Heart right ventricle (tissue), 16 donors: ENCODE data around the gene PADI3. TPM values are rescaled to one million over a fixed set of nuclear protein-coding genes. Genes with fewer than 3 reads are reported as not detected.

Experiments
- ATAC-seq, 8 donors: fragments of 200-7000 bp; cut with Tn5 transposase; one replicate each; pipeline ENCODE4 v1.9.1; 2020; ENCODE audit warnings: mild to moderate bottlenecking in 8 of 8, moderate library complexity in 8 of 8, moderate number of reproducible peaks in 1 of 8
- DNase-seq, 2 donors: peaks; one replicate each; pipeline ENCODE4 v3.0.0-alpha.2; 2020
- H3K27ac ChIP-seq, 10 donors: fragments of 200-600 bp; sonication (generic) in 2 of 10; one replicate each; pipeline versions ENCODE4 v1.5.0 to v1.8.0; 2020 to 2022; ENCODE audit warnings: mild to moderate bottlenecking in 3 of 10
- H3K27me3 ChIP-seq, 7 donors: fragments of 200-600 bp; one replicate each; pipeline ENCODE4 v1.8.0; 2021 to 2022; ENCODE audit warnings: mild to moderate bottlenecking in 2 of 7
- H3K36me3 ChIP-seq, 9 donors: fragments of 200-600 bp; sonication (generic) in 1 of 9; one replicate each; pipeline versions ENCODE4 v1.5.0 to v1.8.0; 2020 to 2022; ENCODE audit warnings: mild to moderate bottlenecking in 2 of 9
- H3K4me1 ChIP-seq, 9 donors: fragments of 200-600 bp; sonication (generic) in 1 of 9; one replicate each; pipeline versions ENCODE4 v1.5.0 to v1.8.0; 2020 to 2022; ENCODE audit warnings: mild to moderate bottlenecking in 4 of 9
- H3K4me3 ChIP-seq, 10 donors: fragments of 200-600 bp; sonication (generic) in 2 of 10; one replicate each; pipeline versions ENCODE4 v1.5.0 to v1.8.0; 2020 to 2022; ENCODE audit warnings: mild to moderate bottlenecking in 7 of 10, moderate library complexity in 2 of 10
- H3K9me3 ChIP-seq, 11 donors: fragments of 200-600 bp in 10 of 11; sonication (generic) in 2 of 11; one replicate each; pipeline versions ENCODE4 v1.5.0 to v1.8.0; 2013 to 2022; ENCODE audit warnings: mild to moderate bottlenecking in 2 of 11, control low read depth in 1 of 11, moderate library complexity in 1 of 11
- WGBS, 2 donors: extraction: QIAGEN DNeasy Blood & Tissue Kit; methylation state at CpG; one replicate each; pipeline ENCODE4 v1.1.7; 2013; ENCODE audit warnings: inconsistent platforms in 1 of 2; 5-methylcytosine and 5-hydroxymethylcytosine counted together
- intact Hi-C, 10 donors: fragments of 100-400 bp; cut with DNase I; formaldehyde crosslinking; loops; one replicate each; pipeline versions ENCODE4 v1.11.1 to v1.14.2; 2022
- polyA plus RNA-seq, 2 donors: library from polyadenylated mRNA; stranded (reverse); fragments of 200-250 nt; gene quantifications; one replicate each; pipeline ENCODE4 v1.2.3, GENCODE V29; 2013
- total RNA-seq, 10 donors: library from RNA; stranded (reverse); fragmentation: NEBNext Ultra II Directional in 3 of 10; extraction: Animal tissue kit (Norgen Biotek cat#: 25700) in 3 of 10; gene quantifications; one replicate each; pipeline versions ENCODE4 v1.2.1 to v1.2.4, GENCODE V29; 2021 to 2023
- TF ChIP-seq, protein P1 (sequence below), 9 donors: fragments of 200-600 bp; sonication (generic) in 2 of 9; IDR thresholded peaks; one replicate each; pipeline versions ENCODE4 v1.5.0 to v1.8.0; 2021 to 2022; ENCODE audit warnings: antibody characterized with exemption in 9 of 9, mild to moderate bottlenecking in 5 of 9, moderate library complexity in 1 of 9
- donor health status: Arrhythmogenic right ventricular cardiomyopathy.
- donor health status: ischemic (EF 13 %, LVEDD 7.1; RV severe dilation, severe dysfunction).
- donor health status: healthy with polysubstance abuse.
- donor health status: DM: no; HTN: yes; CAD: no.
- donor health status: DM: no; HTN: no; CAD: no.
- donor health status: ischemic (EF 25% LVEDD 6.9; RV normal size, moderate dysfunction).
- donor health status: ischemic (EF 25% LVEDD 5.7; RV mildly dilated, moderate dysfunction).
- donor health status: healthy.
- donor health status: DM: yes; HTN: yes; CAD: no.
- donor health status: Ischemic cardiomyopathy.
- donor health status: ischemic (EF 35%, LVEDD 5.7; RV mildly dilated, moderate dysfunction).
- donor health status: nonischemic (EF 11% LVEDD 7.7; RV severe dilation, severe dysfunction).
- donor health status: DM: yes; HTN: yes; CAD: no.
- donor health status: PGD.
- donor health status: ischemic (EF 29% LVEDD 5.4; RV normal size, mild dysfunction).
- donor health status: nonischemic (EF 23%, LVEDD 6.1; RV moderate dilation, normal function).

PADI3 gene
- total and polyA plus RNA-seq, 12 donors, result not detected

DNA sequence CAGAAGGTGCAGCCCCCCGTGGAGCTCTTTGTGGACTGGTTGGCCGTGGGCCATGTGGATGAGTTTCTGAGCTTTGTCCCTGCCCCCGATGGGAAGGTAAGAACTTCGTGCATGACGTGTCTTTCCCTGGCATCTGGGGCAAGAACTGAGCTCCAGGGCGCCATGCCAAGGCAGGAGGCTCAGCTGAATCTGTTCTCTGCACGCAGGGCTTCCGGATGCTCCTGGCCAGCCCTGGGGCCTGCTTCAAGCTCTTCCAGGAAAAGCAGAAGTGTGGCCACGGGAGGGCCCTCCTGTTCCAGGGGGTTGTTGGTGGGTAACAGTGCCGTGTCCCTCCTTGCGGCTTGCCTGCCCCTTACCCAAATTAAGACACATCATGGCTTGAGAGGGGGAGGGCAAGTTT is 27.7 kb downstream of the PADI3 start:
- H3K27ac ChIP-seq, result no peak overlapping the region
- no peaks in the 10 kb centered on the region for H3K9me3 ChIP-seq
- intact Hi-C loops, result no loop called here
- no peak overlapping the region for H3K4me3 ChIP-seq
- peaks cover 0 to 12% (median 0%) of the 10 kb centered on the region in 9 donors for H3K4me1 ChIP-seq
- H3K36me3 ChIP-seq, result no peaks in the 10 kb centered on the region
- 62 to 64% methylated on average over 11 of the region's 11 CpGs for WGBS, 2 donors
- no peak for ATAC-seq
- TF ChIP-seq, protein P1, sequence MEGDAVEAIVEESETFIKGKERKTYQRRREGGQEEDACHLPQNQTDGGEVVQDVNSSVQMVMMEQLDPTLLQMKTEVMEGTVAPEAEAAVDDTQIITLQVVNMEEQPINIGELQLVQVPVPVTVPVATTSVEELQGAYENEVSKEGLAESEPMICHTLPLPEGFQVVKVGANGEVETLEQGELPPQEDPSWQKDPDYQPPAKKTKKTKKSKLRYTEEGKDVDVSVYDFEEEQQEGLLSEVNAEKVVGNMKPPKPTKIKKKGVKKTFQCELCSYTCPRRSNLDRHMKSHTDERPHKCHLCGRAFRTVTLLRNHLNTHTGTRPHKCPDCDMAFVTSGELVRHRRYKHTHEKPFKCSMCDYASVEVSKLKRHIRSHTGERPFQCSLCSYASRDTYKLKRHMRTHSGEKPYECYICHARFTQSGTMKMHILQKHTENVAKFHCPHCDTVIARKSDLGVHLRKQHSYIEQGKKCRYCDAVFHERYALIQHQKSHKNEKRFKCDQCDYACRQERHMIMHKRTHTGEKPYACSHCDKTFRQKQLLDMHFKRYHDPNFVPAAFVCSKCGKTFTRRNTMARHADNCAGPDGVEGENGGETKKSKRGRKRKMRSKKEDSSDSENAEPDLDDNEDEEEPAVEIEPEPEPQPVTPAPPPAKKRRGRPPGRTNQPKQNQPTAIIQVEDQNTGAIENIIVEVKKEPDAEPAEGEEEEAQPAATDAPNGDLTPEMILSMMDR (IDR thresholded peaks at IDR 0.05), result no peak
- H3K27me3 ChIP-seq, result peaks cover 8 to 54% (median 41%) of the 10 kb centered on the region in 7 donors
- DNase-seq, result no peak

DNA sequence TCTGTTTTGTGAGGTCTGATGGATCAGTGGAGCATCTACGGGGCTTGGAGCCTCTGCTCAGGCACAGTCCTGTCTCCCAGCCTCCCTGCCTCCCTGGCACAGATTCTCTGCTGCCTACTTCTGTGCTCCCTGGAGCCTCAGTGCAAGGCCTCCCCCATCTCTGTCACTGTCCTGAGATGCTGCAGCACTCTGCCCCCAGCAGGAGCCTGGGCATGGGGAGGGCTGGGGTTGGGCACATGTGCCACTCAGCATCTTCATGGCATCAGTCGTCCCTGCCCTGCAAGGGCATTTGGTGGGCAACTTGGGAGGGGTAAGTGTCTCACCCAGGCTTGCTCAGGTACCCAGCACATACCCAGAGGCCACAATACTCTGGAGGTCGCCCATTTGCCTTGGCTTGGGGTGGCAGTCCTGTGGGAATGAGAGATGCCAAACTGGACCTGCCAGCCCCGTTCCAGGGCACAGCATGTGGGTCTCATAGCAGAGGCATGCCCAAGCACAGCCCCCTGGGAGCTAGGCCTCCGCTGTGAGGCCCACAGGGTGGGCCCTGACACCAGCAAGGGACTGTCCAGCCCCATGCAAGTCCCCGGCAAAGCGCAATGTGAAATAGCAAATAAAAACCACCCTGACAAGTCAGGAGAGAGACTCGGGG is 28.7 kb downstream of the PADI3 start:
- H3K27ac ChIP-seq, result no peak overlapping the region
- WGBS, 2 donors, result 78 to 79% methylated on average over 8 of the region's 8 CpGs
- H3K27me3 ChIP-seq, result peaks cover 8 to 56% (median 41%) of the 10 kb centered on the region in 7 donors
- intact Hi-C loops, result no loop called here
- H3K36me3 ChIP-seq, result no peaks in the 10 kb centered on the region
- peaks cover 0 to 22% (median 0%) of the 10 kb centered on the region in 9 donors for H3K4me1 ChIP-seq
- no peaks in the 10 kb centered on the region for H3K9me3 ChIP-seq
- TF ChIP-seq, protein P1 (IDR thresholded peaks at IDR 0.05), result no peak
- DNase-seq (no peak), ATAC-seq (no peak)
- no peak overlapping the region for H3K4me3 ChIP-seq

DNA sequence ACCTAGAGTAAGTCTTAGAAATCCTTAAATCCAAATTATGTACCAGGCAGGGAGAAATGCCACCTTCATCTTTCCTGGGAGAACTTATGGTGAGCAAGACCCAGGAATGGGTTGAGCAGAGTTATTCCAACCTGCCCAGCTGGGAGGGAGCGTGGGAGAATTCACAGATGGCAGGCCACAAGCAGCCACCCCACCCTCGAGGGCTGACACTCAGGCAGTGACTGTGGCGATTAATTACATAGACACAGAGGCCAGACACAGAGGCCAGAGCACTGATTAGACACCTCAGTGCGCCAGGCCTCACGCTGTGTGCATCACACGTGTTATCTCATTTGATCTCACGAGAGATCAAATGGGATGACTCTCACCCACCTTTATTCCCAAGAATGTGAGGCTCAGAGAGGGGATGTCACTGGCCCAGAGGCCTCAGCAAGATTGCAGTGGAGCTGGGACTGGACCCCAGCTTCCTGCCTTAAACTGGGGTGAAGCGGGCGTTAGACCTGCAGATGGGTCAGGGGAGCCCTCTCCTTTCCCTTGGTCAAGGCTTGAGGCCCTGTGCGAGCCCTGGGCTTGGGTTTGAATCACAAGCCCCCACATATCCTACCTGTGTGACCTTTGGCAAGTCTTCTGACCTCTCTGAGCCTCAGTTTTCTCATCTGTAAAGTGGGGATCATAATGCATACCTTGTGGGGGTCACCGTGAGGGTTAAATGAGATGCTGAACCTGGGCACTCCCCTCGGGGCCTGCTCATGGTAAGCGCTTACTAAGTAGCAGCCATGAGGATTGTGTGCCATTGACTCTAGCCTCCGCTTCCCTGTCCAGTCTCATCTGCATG is 30.3 kb downstream of the PADI3 start:
- whole genome bisulfite sequencing, 2 donors, result 74 to 78% methylated on average over 14 of the region's 14 CpGs
- TF ChIP-seq, protein P1 (IDR thresholded peaks at IDR 0.05), result no peak
- Histone ChIP-seq H3K4me3 (no peak overlapping the region), H3K4me1 (peaks cover 0 to 27% (median 0%) of the 10 kb centered on the region in 9 donors), H3K27me3 (peaks cover 6 to 62% (median 44%) of the 10 kb centered on the region in 7 donors), H3K9me3 (no peaks in the 10 kb centered on the region), H3K27ac (no peak overlapping the region), H3K36me3 (no peaks in the 10 kb centered on the region)
- DNase-seq, result no peak
- no peak for ATAC-seq
- intact Hi-C loops, result no loop called here

DNA sequence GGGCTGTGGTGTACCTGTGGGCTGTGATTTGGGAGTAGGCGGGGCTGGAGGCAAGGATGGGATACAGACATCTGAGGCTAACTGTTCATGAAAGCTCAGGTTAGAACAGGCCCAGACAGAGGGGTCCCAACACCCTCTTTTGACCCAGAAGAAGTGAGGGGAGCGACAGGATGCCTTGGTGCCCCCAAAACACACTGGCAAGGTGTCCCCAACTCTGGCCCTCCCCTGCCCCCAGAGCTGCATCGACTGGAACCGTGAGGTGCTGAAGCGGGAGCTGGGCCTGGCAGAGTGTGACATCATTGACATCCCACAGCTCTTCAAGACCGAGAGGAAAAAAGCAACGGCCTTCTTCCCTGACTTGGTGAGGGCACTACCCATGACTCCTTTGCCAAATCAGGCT is 31.5 kb downstream of the PADI3 start:
- Histone ChIP-seq H3K4me3 (no peak overlapping the region), H3K36me3 (no peaks in the 10 kb centered on the region), H3K27me3 (peaks cover 6 to 60% (median 40%) of the 10 kb centered on the region in 7 donors), H3K4me1 (peaks cover 0 to 27% (median 0%) of the 10 kb centered on the region in 9 donors), H3K9me3 (no peaks in the 10 kb centered on the region), H3K27ac (no peak overlapping the region)
- TF ChIP-seq, protein P1 (IDR thresholded peaks at IDR 0.05), result no peak
- intact Hi-C loops, result no loop called here
- no peak for DNase-seq
- 72 to 78% methylated on average over 7 of the region's 7 CpGs for WGBS, 2 donors
- ATAC-seq, result no peak
